Omental fat pad (tissue), 4 donors: ENCODE results near the gene HIC1. TPM values are rescaled to one million over a fixed set of nuclear protein-coding genes. Genes with fewer than 3 reads are reported as not detected.

Experiments used
- ATAC-seq: fragments of 150-250 bp; one replicate; pipeline ENCODE4 v1.9.1; 2016; ENCODE audit warnings: mild to moderate bottlenecking, moderate library complexity; ENCODE audit not compliant: low FRiP score
- DNase-seq: peaks from one replicate; pipeline ENCODE4 v3.0.0-alpha.2; 2019; ENCODE audit warnings: low spot score
- CTCF ChIP-seq, 3 donors: fragments of 450-650 bp; IDR thresholded peaks; one replicate each; pipeline ENCODE4 v1.5.1; 2016 to 2017; ENCODE audit warnings: antibody characterized with exemption in 3 of 3, mild to moderate bottlenecking in 3 of 3, moderate library complexity in 2 of 3
- total RNA-seq, 4 donors: library from RNA; depleted of rRNA; stranded (reverse); fragments of >200 nt; gene quantifications; one replicate each; pipeline ENCODE4 v1.1.0, GENCODE V29; 2016

HIC1 gene
- total RNA-seq, 4 donors from 2014 or later: 9.9 to 63.8 (median 37.3) TPM

GRCh38 chr17:2027528-2028233 lies 27.2 kb upstream of the HIC1 start:
- no peak for TF ChIP-seq CTCF (IDR thresholded peaks at IDR 0.05)

DNA sequence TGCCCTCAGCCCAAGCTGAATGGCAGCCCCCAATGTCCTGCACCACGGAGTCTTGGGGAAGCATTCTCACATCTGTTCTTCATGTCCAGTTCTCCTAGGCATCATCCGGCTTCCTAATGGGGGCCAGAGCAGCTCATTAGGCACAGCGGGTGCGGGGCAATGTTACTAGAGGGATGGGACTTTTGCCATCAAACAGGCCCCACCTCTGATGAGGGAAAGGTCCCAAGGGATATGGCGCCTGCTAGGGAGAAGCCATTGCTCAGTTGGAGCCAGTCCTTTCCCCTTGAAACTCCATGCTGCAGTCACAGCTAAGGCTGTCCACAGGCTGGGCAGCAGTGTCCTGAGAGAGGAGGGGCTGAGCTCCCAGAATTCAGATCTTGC lies 26.7 kb upstream of the HIC1 start:
- TF ChIP-seq CTCF (IDR thresholded peaks at IDR 0.05): no peak
- ATAC-seq (no peak), DNase-seq (no peak)

More at GRCh38 chr17:2027528-2028233, 27.2 kb upstream of the HIC1 start:
- no peak for DNase-seq
- ATAC-seq: no peak

- no peak for TF ChIP-seq CTCF (IDR thresholded peaks at IDR 0.05)
Measured at GRCh38 chr17:2028737-2029136, 26.2 kb upstream of the HIC1 start.

DNA sequence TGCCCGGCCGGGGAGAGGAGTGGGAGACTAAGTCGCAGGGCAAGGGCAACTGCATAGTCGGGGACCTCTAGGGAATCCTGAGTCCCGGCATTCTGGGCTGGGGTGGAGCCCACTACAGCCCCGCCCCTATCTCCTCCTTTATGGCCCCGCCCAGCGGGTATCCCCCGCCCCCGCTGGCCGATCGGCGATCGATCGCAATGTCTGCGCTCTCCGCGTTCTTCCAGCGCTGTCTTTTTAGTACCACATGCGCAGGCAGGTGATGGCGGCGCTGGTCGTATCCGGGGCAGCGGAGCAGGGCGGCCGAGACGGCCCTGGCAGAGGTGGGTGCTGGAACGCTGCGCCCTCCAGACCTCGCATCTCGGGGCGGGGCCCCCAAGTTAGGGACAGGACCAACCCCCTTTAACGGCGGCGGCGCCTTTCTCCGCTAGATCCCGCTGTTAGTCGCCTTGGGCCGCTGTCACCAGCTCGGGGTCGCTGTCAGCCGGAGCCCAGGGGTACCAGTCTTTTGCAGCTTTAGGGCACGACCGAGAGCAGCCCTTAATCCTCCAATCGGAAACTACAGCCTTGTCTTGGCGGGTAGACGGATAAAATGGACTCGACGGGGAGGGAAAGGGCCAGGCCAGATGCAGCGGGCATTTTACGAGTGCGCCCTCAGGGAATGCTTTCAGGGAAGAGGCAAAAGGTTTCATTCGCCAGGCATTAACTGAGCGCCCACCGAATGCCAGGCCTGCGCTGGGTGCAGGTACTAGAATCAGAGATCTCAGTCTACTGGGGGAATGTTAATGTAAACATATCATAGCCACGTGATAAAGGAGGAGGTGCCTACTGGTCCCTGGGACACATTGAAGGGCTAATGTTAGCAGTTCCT lies 24.8 kb upstream of the HIC1 start, which contains the start of gene DPH1:
Gene DPH1, plus strand, starts transcription at position 243 of the 868 bp plus-strand sequence. Its CDS starts 17 bp downstream, at position 260.
- no peak for DNase-seq
- TF ChIP-seq CTCF (IDR thresholded peaks at IDR 0.05): no peak
- peak; percentile 65 for ATAC-seq

More at GRCh38 chr17:2028737-2029136, 26.2 kb upstream of the HIC1 start:
- no peak for DNase-seq
- no peak for ATAC-seq

GRCh38 chr17:2030779-2031163 lies 24.1 kb upstream of the HIC1 start:
- DNase-seq (no peak), ATAC-seq (no peak)
- no peak for TF ChIP-seq CTCF (IDR thresholded peaks at IDR 0.05)

DNA sequence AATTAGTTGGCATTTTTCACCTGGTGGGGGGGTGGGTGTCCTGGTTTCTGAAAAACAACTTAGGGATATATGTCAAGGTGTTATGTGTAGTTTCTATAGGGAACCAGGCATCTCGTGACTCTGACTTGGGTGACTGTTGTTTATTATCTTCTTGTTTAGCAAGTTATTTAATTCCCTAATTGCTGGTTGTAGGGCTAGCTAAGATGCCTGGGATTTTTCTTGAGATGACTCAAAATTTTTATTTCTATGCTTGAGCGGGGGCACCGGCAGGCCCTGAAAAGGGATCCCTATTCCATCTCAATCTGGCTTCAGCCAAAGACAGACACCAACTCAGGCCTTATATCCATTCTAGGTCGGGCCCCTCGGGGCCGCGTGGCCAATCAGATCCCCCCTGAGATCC lies 21.8 kb upstream of the HIC1 start:
- DNase-seq: no peak
- ATAC-seq: no peak
- no peak for TF ChIP-seq CTCF (IDR thresholded peaks at IDR 0.05)
